Measurements from ENCODE around the gene ZBTB46. TPM values are rescaled to one million over a fixed set of nuclear protein-coding genes. Genes with fewer than 3 reads are reported as not detected.

ZBTB46 gene
- total and polyA plus RNA-seq, 4 donors, result 0.79 to 12.1 (median 4.7) TPM

DNA sequence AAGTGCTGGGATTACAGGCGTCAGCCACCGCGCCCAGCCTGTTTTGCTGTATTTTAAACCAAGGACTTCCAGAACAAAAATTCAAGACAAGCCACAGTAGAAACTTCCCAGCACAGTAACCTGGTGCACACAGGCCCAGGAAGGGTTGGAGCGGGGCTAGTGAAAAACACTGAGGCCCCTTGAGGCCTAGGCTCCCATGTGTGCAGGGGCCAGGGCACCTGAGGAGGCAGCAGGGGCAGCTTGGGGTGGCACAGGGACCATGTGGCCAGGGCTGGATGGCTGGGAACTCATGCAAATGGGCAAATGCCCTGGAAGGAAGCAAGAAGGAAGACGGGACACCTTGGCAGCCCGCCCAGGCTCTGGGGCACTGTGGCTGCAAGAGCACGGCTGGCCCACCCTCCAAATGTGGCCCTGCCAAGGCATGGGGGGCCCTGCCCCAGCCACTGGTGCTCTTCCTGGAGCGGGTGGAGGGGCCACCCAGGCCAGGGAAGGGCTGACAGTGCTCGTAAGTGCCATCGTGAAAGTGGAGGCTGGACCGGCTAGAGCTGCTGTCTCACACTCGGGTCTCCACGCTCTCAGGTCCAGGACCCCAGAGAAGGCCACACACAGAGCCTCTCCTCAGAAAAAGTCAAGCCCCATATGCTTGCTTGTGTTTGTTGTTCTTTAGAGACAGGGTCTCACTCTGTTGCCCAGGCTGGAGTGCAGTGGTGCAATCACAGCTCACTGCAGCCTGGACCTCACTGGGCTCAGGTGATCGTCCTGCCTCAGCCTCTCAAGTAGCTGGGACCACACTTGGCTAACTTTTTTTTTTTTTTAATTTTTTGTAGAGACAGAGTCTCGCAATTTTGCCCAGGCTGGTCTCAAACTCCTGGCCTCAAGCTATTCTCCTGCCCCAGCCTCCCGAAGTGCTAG is 81.2 kb downstream of the ZBTB46 start:
- no peak for TF ChIP-seq RXRA (IDR thresholded peaks at IDR 0.05)
- TF ChIP-seq FOXA2 (IDR thresholded peaks at IDR 0.05), result no peak
- TF ChIP-seq, protein P1, sequence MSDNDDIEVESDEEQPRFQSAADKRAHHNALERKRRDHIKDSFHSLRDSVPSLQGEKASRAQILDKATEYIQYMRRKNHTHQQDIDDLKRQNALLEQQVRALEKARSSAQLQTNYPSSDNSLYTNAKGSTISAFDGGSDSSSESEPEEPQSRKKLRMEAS (IDR thresholded peaks at IDR 0.05), result no peak
- TF ChIP-seq HNF4G (IDR thresholded peaks at IDR 0.05), result no peak
- Histone ChIP-seq H3K9ac (ENCODE audit: low read depth in 1 of 2, low read length in 2 of 2) (no peak overlapping the region), H3K4me3 (ENCODE audit: low read depth in 1 of 3, low read length in 3 of 3) (no peak overlapping the region), H3K36me3 (ENCODE audit: control insufficient read depth in 4 of 4, insufficient read depth in 3 of 4, low read depth in 1 of 4, low read length in 3 of 4) (no peaks in the 10 kb centered on the region), H3K9me3 (ENCODE audit: control insufficient read depth in 4 of 4, low read length in 3 of 4) (no peaks in the 10 kb centered on the region), H3K4me1 (ENCODE audit: control insufficient read depth in 4 of 4, insufficient read depth in 4 of 4, low read length in 3 of 4) (no peaks in the 10 kb centered on the region), H3K27ac (ENCODE audit: low read depth in 1 of 2, low read length in 2 of 2) (no peak overlapping the region), H3K27me3 (ENCODE audit: control insufficient read depth in 4 of 4, insufficient read depth in 4 of 4, low read length in 3 of 4) (no peaks in the 10 kb centered on the region)
- WGBS, result 91% methylated on average over 16 of the region's 16 CpGs
- DNase-seq (ENCODE audit: low spot score), result no peak

DNA sequence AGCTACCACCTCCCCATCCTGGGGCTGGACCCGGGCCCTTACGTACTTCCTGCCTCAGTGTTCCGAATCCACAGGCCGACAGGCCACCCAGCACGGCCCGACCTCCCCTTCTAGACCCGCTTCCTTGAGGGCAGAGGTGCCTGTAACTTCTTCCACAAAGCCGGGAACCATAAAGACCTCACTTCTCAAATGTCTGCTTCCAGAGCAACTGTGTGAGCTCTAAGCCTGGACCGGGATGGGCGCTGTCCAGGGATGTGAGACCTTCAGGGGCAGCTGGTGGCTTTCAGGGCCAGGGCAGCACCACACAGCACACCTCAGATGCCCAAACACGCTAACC is 82.2 kb downstream of the ZBTB46 start:
- peaks cover 0 to 9% (median 3%) of the 10 kb centered on the region in 4 donors for H3K4me1 ChIP-seq (ENCODE audit: control insufficient read depth in 4 of 4, insufficient read depth in 4 of 4, low read length in 3 of 4)
- WGBS, result 78% methylated on average over 11 of the region's 11 CpGs
- no peaks in the 10 kb centered on the region for H3K27me3 ChIP-seq (ENCODE audit: control insufficient read depth in 4 of 4, insufficient read depth in 4 of 4, low read length in 3 of 4)
- TF ChIP-seq, protein P2, sequence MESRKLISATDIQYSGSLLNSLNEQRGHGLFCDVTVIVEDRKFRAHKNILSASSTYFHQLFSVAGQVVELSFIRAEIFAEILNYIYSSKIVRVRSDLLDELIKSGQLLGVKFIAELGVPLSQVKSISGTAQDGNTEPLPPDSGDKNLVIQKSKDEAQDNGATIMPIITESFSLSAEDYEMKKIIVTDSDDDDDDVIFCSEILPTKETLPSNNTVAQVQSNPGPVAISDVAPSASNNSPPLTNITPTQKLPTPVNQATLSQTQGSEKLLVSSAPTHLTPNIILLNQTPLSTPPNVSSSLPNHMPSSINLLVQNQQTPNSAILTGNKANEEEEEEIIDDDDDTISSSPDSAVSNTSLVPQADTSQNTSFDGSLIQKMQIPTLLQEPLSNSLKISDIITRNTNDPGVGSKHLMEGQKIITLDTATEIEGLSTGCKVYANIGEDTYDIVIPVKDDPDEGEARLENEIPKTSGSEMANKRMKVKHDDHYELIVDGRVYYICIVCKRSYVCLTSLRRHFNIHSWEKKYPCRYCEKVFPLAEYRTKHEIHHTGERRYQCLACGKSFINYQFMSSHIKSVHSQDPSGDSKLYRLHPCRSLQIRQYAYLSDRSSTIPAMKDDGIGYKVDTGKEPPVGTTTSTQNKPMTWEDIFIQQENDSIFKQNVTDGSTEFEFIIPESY (IDR thresholded peaks at IDR 0.05), result no peak
- TF ChIP-seq GABPA (IDR thresholded peaks at IDR 0.05 in 1 of 2, conservative IDR thresholded peaks at IDR 0.05 in 1 of 2), result no peak
- TF ChIP-seq YY1 (IDR thresholded peaks at IDR 0.05), result no peak
- TF ChIP-seq, protein P3, sequence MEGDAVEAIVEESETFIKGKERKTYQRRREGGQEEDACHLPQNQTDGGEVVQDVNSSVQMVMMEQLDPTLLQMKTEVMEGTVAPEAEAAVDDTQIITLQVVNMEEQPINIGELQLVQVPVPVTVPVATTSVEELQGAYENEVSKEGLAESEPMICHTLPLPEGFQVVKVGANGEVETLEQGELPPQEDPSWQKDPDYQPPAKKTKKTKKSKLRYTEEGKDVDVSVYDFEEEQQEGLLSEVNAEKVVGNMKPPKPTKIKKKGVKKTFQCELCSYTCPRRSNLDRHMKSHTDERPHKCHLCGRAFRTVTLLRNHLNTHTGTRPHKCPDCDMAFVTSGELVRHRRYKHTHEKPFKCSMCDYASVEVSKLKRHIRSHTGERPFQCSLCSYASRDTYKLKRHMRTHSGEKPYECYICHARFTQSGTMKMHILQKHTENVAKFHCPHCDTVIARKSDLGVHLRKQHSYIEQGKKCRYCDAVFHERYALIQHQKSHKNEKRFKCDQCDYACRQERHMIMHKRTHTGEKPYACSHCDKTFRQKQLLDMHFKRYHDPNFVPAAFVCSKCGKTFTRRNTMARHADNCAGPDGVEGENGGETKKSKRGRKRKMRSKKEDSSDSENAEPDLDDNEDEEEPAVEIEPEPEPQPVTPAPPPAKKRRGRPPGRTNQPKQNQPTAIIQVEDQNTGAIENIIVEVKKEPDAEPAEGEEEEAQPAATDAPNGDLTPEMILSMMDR (IDR thresholded peaks at IDR 0.05; ENCODE audit: low read depth, low read length, missing input control), result no peak
- no peak for TF ChIP-seq FOXA1 (IDR thresholded peaks at IDR 0.05)
- no peak for TF ChIP-seq FOXA2 (IDR thresholded peaks at IDR 0.05)
- TF ChIP-seq RAD21 (IDR thresholded peaks at IDR 0.05), result no peak
- no peak for TF ChIP-seq HNF4A (conservative IDR thresholded peaks at IDR 0.05)
- H3K9ac ChIP-seq (ENCODE audit: low read depth in 1 of 2, low read length in 2 of 2), result no peak overlapping the region
- H3K27ac ChIP-seq (ENCODE audit: low read depth in 1 of 2, low read length in 2 of 2), result no peak overlapping the region
- no peak for DNase-seq (ENCODE audit: low spot score)
- no peaks in the 10 kb centered on the region for H3K9me3 ChIP-seq (ENCODE audit: control insufficient read depth in 4 of 4, low read length in 3 of 4)
- H3K4me3 ChIP-seq (ENCODE audit: low read depth in 1 of 3, low read length in 3 of 3), result no peak overlapping the region
- H3K36me3 ChIP-seq (ENCODE audit: control insufficient read depth in 4 of 4, insufficient read depth in 3 of 4, low read depth in 1 of 4, low read length in 3 of 4), result no peaks in the 10 kb centered on the region

DNA sequence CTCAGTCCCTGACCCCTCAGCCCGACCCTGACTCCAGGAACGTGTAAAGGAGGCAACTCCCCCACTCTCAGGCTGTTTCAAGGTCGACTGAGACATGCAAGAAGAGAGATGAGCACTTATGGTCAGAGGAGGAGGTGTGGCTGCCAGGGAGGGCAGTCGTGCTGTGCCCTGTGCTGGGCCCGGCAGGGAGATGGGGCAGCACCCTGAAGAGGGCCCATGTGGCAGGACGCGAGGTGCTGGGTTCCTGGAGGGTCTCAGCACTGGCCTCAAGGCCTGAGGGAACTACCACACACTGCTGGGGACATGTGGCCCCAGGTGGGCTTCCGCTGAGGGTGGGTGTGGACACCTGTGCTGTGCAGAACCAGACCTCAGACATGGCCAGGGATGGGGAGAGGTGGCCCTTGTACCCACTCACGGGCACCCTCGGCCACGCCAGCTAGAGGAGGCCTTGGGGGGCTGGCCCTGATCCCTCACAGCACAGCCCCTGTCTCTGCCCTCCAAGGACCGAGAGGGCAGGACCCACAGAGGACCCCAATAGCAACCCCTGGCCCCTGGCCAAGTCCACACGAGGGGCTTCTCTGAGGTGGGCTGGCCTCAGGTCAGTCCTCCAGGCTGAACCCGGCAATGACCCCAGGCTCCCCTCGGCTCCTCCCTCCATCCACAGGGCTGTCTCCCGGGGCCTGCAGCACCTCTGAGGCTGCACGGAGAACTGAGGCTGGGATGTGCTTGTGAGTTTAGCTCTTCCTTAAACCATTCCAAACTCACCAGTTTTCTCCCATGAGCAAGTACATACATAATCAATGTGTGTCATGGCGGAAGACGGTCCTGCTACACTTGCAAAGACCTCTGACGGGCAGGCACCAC is 82.8 kb downstream of the ZBTB46 start:
- no peaks in the 10 kb centered on the region for H3K27me3 ChIP-seq (ENCODE audit: control insufficient read depth in 4 of 4, insufficient read depth in 4 of 4, low read length in 3 of 4)
- no peaks in the 10 kb centered on the region for H3K9me3 ChIP-seq (ENCODE audit: control insufficient read depth in 4 of 4, low read length in 3 of 4)
- TF ChIP-seq HNF4A (conservative IDR thresholded peaks at IDR 0.05) (no peak), RXRA (IDR thresholded peaks at IDR 0.05) (no peak), YY1 (IDR thresholded peaks at IDR 0.05) (no peak), FOXA1 (IDR thresholded peaks at IDR 0.05) (no peak), SP1 (IDR thresholded peaks at IDR 0.05) (no peak)
- TF ChIP-seq, protein P2 (IDR thresholded peaks at IDR 0.05), result no peak
- H3K4me3 ChIP-seq (ENCODE audit: low read depth in 1 of 3, low read length in 3 of 3), result no peak overlapping the region
- no peaks in the 10 kb centered on the region for H3K36me3 ChIP-seq (ENCODE audit: control insufficient read depth in 4 of 4, insufficient read depth in 3 of 4, low read depth in 1 of 4, low read length in 3 of 4)
- H3K27ac ChIP-seq (ENCODE audit: low read depth in 1 of 2, low read length in 2 of 2), result no peak overlapping the region
- 73% methylated on average over 20 of the region's 20 CpGs for WGBS
- H3K4me1 ChIP-seq (ENCODE audit: control insufficient read depth in 4 of 4, insufficient read depth in 4 of 4, low read length in 3 of 4), result peaks cover 0 to 13% (median 7%) of the 10 kb centered on the region in 4 donors
- DNase-seq (ENCODE audit: low spot score), result no peak
- H3K9ac ChIP-seq (ENCODE audit: low read depth in 1 of 2, low read length in 2 of 2), result no peak overlapping the region
